ENCODE results near the gene LRP8.

- TF ChIP-seq, protein P1, sequence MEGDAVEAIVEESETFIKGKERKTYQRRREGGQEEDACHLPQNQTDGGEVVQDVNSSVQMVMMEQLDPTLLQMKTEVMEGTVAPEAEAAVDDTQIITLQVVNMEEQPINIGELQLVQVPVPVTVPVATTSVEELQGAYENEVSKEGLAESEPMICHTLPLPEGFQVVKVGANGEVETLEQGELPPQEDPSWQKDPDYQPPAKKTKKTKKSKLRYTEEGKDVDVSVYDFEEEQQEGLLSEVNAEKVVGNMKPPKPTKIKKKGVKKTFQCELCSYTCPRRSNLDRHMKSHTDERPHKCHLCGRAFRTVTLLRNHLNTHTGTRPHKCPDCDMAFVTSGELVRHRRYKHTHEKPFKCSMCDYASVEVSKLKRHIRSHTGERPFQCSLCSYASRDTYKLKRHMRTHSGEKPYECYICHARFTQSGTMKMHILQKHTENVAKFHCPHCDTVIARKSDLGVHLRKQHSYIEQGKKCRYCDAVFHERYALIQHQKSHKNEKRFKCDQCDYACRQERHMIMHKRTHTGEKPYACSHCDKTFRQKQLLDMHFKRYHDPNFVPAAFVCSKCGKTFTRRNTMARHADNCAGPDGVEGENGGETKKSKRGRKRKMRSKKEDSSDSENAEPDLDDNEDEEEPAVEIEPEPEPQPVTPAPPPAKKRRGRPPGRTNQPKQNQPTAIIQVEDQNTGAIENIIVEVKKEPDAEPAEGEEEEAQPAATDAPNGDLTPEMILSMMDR (optimal IDR thresholded peaks at IDR 0.05 in 1 of 3, IDR thresholded peaks at IDR 0.05 in 1 of 3, conservative IDR thresholded peaks at IDR 0.05 in 1 of 3; ENCODE audit: extremely low read depth in 1 of 3, insufficient read depth in 2 of 3, low read length in 3 of 3) = no peak
- no peak for TF ChIP-seq EZH2 (IDR thresholded peaks at IDR 0.05; ENCODE audit: low read length)
Observed at GRCh38 chr1:53308506-53308905, 19.4 kb downstream of the LRP8 start.
